GM21360 (cell line): ENCODE data around the gene ST6GAL2.

ENCODE experiments used
- ATAC-seq: cut with Tn5 transposase; IDR thresholded peaks from one replicate; pipeline ENCODE4 v1.9.1; 2021; ENCODE audit warnings: mild to moderate bottlenecking, moderate library complexity; ENCODE audit not compliant: unreplicated experiment

Gene ST6GAL2

GRCh38 chr2:106758901-106759497, 127.0 kb downstream of the ST6GAL2 start:
- ATAC-seq: no peak
